Heart left ventricle (tissue), 13 donors: ENCODE data around the gene CHD1.
"Not testable (repeated sequence)": the region's sequence is repeated elsewhere in the genome, so short reads cannot be mapped to it uniquely, and the experiment has no call there.

Experiments
- CTCF ChIP-seq, 12 donors: fragments of 200-600 bp; sonication (generic) in 4 of 12; IDR thresholded peaks; one replicate each; pipeline versions ENCODE4 v1.5.0 to v1.8.0; 2018 to 2022; ENCODE audit warnings: antibody characterized with exemption in 12 of 12, mild to moderate bottlenecking in 5 of 12
- POLR2A ChIP-seq, 2 donors: fragments of 450-650 bp; IDR thresholded peaks; one replicate each; pipeline ENCODE4 v1.6.1; 2017; ENCODE audit warnings: antibody characterized with exemption in 2 of 2, mild to moderate bottlenecking in 2 of 2, moderate library complexity in 2 of 2
- donor health status: ischemic (EF 13 %, LVEDD 7.1; RV severe dilation, severe dysfunction).
- donor health status: DM: no; HTN: yes; CAD: no.
- donor health status: DM: no; HTN: no; CAD: no.
- donor health status: ischemic (EF 25% LVEDD 6.9; RV normal size, moderate dysfunction).
- donor health status: ischemic (EF 25% LVEDD 5.7; RV mildly dilated, moderate dysfunction).
- donor health status: ischemic (EF 35%, LVEDD 5.7; RV mildly dilated, moderate dysfunction).
- donor health status: nonischemic (EF 11% LVEDD 7.7; RV severe dilation, severe dysfunction).
- donor health status: DM: yes; HTN: yes; CAD: no.
- donor health status: PGD.
- donor health status: ischemic (EF 29% LVEDD 5.4; RV normal size, mild dysfunction).
- donor health status: nonischemic (EF 23%, LVEDD 6.1; RV moderate dilation, normal function).

- not testable (repeated sequence) for TF ChIP-seq POLR2A, CTCF (IDR thresholded peaks at IDR 0.05)
These were observed 26.7 kb upstream of the CHD1 start for GRCh38 chr5:98955471-98955870.
